Cortex of kidney (tissue), 1 donor: Measurements from ENCODE around the gene NT5E.
"Not testable (repeated sequence)": the region's sequence is repeated elsewhere in the genome, so short reads cannot be mapped to it uniquely, and the experiment has no call there.

ENCODE experiments used
- DNase-seq: peaks from one replicate; lab custom pipeline; 2025; lab: John Stamatoyannopoulos, UW

NT5E gene

GRCh38 chr6:85449818-85450759, at the start of gene NT5E:
NT5E (plus strand) TSS chr6:85450083; CDS start chr6:85450140, 57 bp downstream.
- peak; percentile 41 for DNase-seq

- DNase-seq: no peak
Observed at GRCh38 chr6:85400331-85400730, 49.6 kb upstream of the NT5E start.

- DNase-seq: no peak
Observed at GRCh38 chr6:85401186-85402021, 48.5 kb upstream of the NT5E start.

- no peak for DNase-seq
Observed at GRCh38 chr6:85402071-85402470, 47.8 kb upstream of the NT5E start.

- no peak for DNase-seq
Observed at GRCh38 chr6:85402922-85403321, 47.0 kb upstream of the NT5E start.

- DNase-seq: no peak
Observed at GRCh38 chr6:85403331-85404015, 46.4 kb upstream of the NT5E start.

- not testable (repeated sequence) for DNase-seq
Observed at GRCh38 chr6:85404016-85404563, 45.8 kb upstream of the NT5E start.

GRCh38 chr6:85404564-85405174, 45.2 kb upstream of the NT5E start:
- DNase-seq: no peak

- no peak for DNase-seq
Observed at GRCh38 chr6:85405175-85405852, 44.6 kb upstream of the NT5E start.

GRCh38 chr6:85405853-85406198, 44.1 kb upstream of the NT5E start:
- DNase-seq: no peak

- DNase-seq: no peak
Observed at GRCh38 chr6:85406641-85407075, 43.2 kb upstream of the NT5E start.

- DNase-seq: no peak
Observed at GRCh38 chr6:85408039-85408438, 41.8 kb upstream of the NT5E start.

- DNase-seq: no peak
Observed at GRCh38 chr6:85412911-85413430, 36.9 kb upstream of the NT5E start.

GRCh38 chr6:85416049-85416448, 33.8 kb upstream of the NT5E start:
- DNase-seq: no peak

- DNase-seq: no peak
Observed at GRCh38 chr6:85416766-85417165, 33.1 kb upstream of the NT5E start.

- no peak for DNase-seq
Observed at GRCh38 chr6:85417336-85417735, 32.5 kb upstream of the NT5E start.

GRCh38 chr6:85418059-85418458, 31.8 kb upstream of the NT5E start:
- DNase-seq: no peak

- no peak for DNase-seq
Observed at GRCh38 chr6:85419046-85419759, 30.7 kb upstream of the NT5E start.

- DNase-seq: no peak
Observed at GRCh38 chr6:85420551-85420950, 29.3 kb upstream of the NT5E start.

- no peak for DNase-seq
Observed at GRCh38 chr6:85421181-85421580, 28.7 kb upstream of the NT5E start.
